Measurements from ENCODE around the gene RFX7.

GRCh38 chr15:56208641-56209155, 35.0 kb downstream of the RFX7 start:
- TF ChIP-seq CTCF (IDR thresholded peaks at IDR 0.05) = no peak
- TF ChIP-seq POLR2A (IDR thresholded peaks at IDR 0.05) = no peak
- TF ChIP-seq POLR2AphosphoS5 (IDR thresholded peaks at IDR 0.05) = no peak

Data from breast epithelium (tissue), 3 donors.